HG03558 (cell line): ENCODE data around the gene BCO1.

Source experiments
- ATAC-seq: cut with Tn5 transposase; IDR thresholded peaks from one replicate; pipeline ENCODE4 v1.9.1; 2021; ENCODE audit warnings: moderate number of reproducible peaks; ENCODE audit not compliant: unreplicated experiment; ENCODE audit errors: extremely low read depth

The BCO1 gene

GRCh38 chr16:81313701-81314602 lies 75.5 kb downstream of the BCO1 start:
- ATAC-seq: no peak

DNA sequence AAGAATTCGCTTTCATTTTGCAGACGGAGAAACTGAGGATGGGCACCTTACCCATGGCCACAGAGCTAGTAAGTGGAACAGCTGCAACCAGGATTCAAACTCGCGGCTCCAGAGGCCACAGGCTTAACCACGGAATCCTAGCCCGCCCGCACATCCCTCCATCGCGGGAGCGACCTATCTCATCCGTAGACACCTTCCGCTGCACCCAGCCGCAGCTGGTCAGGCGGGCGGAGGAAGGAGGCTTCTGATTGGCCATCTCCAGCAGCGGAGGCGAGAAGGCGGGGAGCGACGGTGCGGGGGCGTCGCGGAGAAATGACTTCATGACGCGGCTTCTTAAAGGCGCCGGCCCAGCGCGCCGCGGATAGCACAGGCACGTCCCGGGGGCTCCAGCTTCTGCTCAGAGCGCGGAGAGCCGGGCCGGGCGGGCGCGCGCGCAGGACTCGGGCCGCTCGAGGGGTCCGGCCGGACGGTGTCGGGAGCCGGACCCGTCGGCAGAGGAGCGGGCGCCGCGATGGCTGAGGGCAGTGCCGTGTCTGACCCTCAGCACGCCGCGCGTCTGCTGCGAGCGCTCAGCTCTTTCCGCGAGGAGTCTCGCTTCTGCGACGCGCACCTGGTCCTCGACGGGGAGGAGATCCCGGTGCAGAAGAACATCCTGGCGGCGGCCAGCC lies 76.2 kb downstream of the BCO1 start, which contains the start of gene GAN:
Gene GAN (plus strand): TSS at position 360 of the 668 bp plus-strand sequence. CDS start 152 bp downstream, at position 512.
- peak; percentile 72 for ATAC-seq

DNA sequence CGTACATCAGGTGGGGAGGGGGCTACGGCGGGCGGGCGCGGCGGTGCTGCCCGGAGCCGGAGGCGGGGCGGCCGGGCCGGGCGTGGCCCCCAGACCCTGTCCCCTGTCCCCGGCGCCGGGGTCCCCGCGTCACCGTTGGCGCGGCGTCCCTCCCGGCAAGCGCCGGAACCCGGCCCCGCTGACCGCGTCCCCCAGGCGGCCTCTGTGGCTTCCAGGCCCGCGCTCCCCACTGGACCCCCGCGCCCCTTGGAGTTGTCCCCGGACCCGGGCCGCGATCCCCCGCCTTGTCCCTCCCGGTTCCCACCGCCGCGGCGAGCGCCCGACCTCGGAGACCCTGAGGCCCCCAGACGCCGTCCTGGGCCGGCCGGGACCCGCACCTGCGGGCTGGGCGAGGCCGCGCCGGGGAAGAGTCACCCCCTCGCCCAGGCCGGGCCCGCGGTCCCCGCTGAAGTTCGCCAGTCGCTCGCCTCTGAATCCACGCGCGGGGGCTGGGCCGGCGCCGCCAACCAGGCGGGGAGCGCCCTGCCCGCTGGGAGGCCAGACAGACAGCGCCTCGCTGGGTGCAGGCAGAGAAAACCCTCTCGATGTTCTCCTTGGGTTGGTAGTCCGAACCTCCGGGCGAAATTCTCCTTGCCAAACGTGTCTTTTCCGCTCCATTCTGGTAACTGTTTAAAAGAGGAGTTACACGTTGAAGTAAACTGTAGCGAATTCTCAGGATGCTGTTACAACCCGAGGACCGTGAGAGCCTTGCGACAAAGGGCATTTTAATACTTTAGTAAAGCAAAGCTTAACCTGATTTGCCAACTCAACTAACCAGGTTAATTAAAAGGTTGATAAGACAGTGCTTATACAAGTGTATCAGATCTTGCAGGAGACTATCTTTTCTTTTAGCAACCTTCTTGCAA lies 77.0 kb downstream of the BCO1 start:
- ATAC-seq: peak; percentile 6

- no peak for ATAC-seq
Observed at GRCh38 chr16:81316176-81316496, 77.6 kb downstream of the BCO1 start.

DNA sequence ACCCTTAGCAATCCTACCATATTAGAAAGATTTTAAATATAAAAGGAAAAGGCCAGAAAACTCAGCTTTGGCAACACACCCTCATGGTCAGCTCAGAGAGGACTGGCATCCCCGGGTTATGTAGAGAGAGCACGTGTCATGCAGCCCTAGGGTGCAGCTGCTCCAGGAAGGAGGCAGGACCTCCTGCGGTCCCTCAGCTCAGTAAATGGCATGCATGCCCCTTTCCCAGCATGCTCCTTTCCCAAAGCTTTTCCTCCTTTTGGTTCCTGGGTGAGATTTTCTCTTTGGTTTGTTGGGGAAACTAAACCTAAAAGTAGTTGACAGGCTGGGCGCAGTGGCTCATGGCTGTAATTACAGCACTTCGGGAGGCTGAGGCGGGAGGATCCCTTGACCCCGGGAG lies 80.2 kb downstream of the BCO1 start:
- no peak for ATAC-seq

DNA sequence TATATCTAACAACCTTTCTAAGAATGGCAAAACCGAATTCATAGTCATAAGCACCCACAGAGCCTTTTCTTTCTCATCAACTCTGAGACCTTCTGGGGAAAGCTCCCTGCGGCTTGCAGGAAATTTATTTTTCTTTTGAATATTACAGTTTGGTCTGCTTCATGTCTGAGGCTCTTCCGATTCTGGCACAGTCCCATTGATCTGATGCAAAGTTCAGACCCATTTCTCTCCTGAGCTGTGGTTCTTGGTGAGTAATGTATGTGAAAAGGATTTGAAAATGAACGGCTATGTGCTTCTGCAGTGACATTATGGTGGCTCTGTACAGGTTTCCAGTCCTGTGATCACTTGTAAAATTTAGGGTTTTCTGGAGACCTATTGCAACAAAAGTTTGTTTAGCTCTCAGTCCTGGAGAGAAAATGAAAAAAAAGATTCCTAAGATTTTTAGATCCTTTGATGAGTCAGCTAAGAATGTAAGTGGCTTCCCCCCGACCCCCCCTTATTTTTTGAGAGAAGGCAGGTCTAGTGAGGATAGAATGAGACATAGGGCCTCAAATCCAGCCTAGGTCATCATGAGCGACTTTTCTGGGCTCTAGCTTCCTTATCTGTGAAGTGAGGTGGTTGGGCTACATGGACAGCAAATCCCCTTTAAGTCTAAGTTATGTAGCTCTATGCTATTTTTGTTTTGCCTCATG lies 80.9 kb downstream of the BCO1 start:
- ATAC-seq: no peak

DNA sequence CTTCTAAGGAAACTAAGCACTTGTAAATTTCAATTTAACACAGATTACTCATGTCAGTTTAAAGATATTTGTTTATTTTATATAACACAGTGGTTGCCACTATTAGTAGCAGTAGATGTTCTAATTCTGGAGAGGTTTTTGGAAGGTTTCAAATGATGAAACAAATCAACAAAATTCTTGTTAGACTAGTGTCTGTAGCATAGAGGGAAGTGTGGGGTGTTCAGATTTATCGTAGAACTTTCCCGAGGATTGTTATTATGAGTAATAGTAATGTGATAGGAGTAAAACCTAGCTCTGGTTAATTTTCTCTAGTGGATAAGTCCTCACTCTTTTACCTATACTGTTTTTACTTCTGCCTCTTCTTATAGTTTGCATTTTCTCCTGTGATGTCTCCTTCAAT lies 82.5 kb downstream of the BCO1 start:
- ATAC-seq: no peak

- no peak for ATAC-seq
Observed at GRCh38 chr16:81321536-81321935, 83.0 kb downstream of the BCO1 start.

DNA sequence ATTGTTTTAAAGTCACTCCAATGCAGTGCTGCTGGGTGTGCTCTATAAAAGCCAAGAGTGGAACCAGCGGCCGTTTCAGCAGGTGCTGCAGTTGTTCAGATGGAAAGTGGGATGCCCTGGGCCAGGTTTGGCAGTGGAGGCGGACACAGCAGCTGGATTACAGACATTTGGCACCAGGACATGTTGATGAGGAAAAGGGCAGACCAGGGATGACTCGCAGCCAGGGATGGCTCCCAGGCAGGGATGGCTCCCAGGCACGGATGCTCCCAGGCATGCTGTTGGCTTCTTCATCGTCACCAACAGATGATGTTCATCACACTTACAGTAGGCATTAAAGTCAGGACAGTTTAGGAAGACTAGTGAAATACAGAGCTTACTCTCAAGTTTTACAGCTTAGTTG lies 86.3 kb downstream of the BCO1 start:
- no peak for ATAC-seq

GRCh38 chr16:81327011-81327410 lies 88.5 kb downstream of the BCO1 start:
- no peak for ATAC-seq

DNA sequence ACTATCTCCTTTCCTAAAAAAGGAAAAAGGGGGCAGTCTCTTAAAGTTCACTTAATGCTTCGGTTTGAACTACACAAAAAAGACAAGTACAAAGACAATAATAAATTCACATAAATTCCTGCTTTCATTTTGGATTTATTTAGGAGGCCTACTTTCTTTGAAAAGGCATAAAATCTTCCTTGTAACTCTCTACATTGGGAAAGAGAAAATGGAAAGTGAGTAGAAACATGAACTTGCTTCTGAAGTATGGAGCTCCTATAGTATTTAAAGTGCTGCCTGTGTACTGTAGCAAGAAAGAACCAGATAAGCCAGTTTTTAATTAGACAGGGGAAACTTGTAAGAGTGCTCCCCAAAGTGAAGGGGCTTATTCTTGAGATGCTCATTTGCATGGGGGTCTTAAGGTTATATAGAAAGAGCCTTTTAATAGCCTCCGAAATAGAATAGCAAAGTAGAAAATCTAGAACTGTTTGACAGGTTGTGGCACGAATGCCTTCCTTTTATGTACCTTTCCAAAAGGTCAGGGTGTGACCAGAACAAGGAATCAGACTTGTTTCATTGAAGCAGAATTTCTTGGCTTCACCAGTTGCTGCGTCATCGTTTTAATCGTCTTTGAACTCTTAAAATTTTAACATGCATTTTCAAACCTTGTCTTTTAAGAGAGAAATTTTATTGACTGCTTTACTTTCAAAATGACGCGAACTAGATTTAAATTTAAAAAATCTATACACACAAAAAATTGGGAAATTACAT lies 89.1 kb downstream of the BCO1 start:
- ATAC-seq: no peak

GRCh38 chr16:81329947-81330346 lies 91.5 kb downstream of the BCO1 start:
- no peak for ATAC-seq

- no peak for ATAC-seq
Observed at GRCh38 chr16:81333356-81333755, 94.9 kb downstream of the BCO1 start.

GRCh38 chr16:81335669-81336068 lies 97.2 kb downstream of the BCO1 start:
- no peak for ATAC-seq

- ATAC-seq: no peak
Observed at GRCh38 chr16:81337097-81337496, 98.6 kb downstream of the BCO1 start.
